Thyroid gland (tissue), 4 donors: Measurements from ENCODE around the gene RNF217. TPM values are rescaled to one million over a fixed set of nuclear protein-coding genes. Genes with fewer than 3 reads are reported as not detected.

ENCODE experiments used
- DNase-seq, 2 donors: peaks; one replicate each; pipeline ENCODE4 v3.0.0-alpha.2; 2019
- H3K27ac ChIP-seq, 3 donors: fragments of 200-600 bp; sonication (generic); 1 replicate in 2 of 3; 2 replicates in 1 of 3; pipeline ENCODE4 v1.5.1; 2016 to 2019; ENCODE audit warnings: mild to moderate bottlenecking in 1 of 3, moderate library complexity in 1 of 3
- H3K27me3 ChIP-seq: fragments of 200-600 bp; sonication (generic); one replicate; pipeline ENCODE4 v1.5.1; 2019
- H3K36me3 ChIP-seq, 2 donors: fragments of 200-600 bp; sonication (generic); one replicate each; pipeline ENCODE4 v1.5.1; 2016 to 2019
- H3K4me1 ChIP-seq, 2 donors: fragments of 200-600 bp; sonication (generic); one replicate each; pipeline ENCODE4 v1.5.1; 2017 to 2019
- H3K4me3 ChIP-seq, 3 donors: fragments of 200-600 bp; sonication (generic); replicated peaks in 1 of 3; 1 replicate in 2 of 3; 2 replicates in 1 of 3; pipeline ENCODE4 v1.5.1; 2016; ENCODE audit warnings: mild to moderate bottlenecking in 1 of 3
- H3K9me3 ChIP-seq: fragments of 200-600 bp; sonication (generic); one replicate; pipeline ENCODE4 v1.5.1; 2017
- CTCF ChIP-seq, 6 experiments: fragments of 200-600 bp in 3 of 6; fragments of 450-650 bp in 3 of 6; sonication (generic) in 3 of 6; IDR thresholded peaks; one replicate each; pipeline ENCODE4 v1.5.1; 2016 to 2019; ENCODE audit warnings: antibody characterized with exemption in 6 of 6, mild to moderate bottlenecking in 2 of 6, inconsistent platforms in 1 of 6, moderate library complexity in 1 of 6
- POLR2A ChIP-seq, 2 donors: fragments of 450-650 bp; IDR thresholded peaks; one replicate each; pipeline ENCODE4 v1.6.1; 2017; ENCODE audit warnings: antibody characterized with exemption in 2 of 2, mild to moderate bottlenecking in 2 of 2, moderate library complexity in 1 of 2
- WGBS, 2 donors: methylation state at CpG; one replicate each; pipeline ENCODE4 v1.1.5; 2017; 5-methylcytosine and 5-hydroxymethylcytosine counted together
- intact Hi-C: fragments of 100-400 bp; cut with DNase I; formaldehyde crosslinking; loops from one replicate; pipeline ENCODE4 v1.15.1; 2023
- total RNA-seq, 4 donors: library from RNA; depleted of rRNA; stranded (reverse); fragments of >200 nt; gene quantifications; one replicate each; pipeline ENCODE4 v1.2.3, GENCODE V29; 2016

Gene RNF217
- total RNA-seq, 4 donors from 2014 or later, result 29.0 to 53.7 (median 31.0) TPM

GRCh38 chr6:125046107-125046925, 84.1 kb downstream of the RNF217 start:
- no peaks in the 10 kb centered on the region for H3K9me3 ChIP-seq
- H3K27me3 ChIP-seq, result no peaks in the 10 kb centered on the region
- no peaks in the 10 kb centered on the region for H3K36me3 ChIP-seq
- intact Hi-C loops, result no loop called here
- H3K4me1 ChIP-seq, result peaks cover 3% of the 10 kb centered on the region in 2 donors
- H3K27ac ChIP-seq, result no peak overlapping the region
- no peak overlapping the region for H3K4me3 ChIP-seq
- 83 to 86% methylated on average over 7 of the region's 7 CpGs for WGBS, 2 donors
- no peak for DNase-seq
- TF ChIP-seq POLR2A (IDR thresholded peaks at IDR 0.05) (no peak), CTCF (IDR thresholded peaks at IDR 0.05) (no peak)

- intact Hi-C loops, result no loop called here
- DNase-seq, result no peak
Observed at GRCh38 chr6:125048274-125048673, 86.0 kb downstream of the RNF217 start.

GRCh38 chr6:125050663-125051318, 88.6 kb downstream of the RNF217 start:
- TF ChIP-seq CTCF (IDR thresholded peaks at IDR 0.05) (no peak), POLR2A (IDR thresholded peaks at IDR 0.05) (no peak)
- Histone ChIP-seq H3K27ac (no peak overlapping the region), H3K4me3 (no peak overlapping the region), H3K4me1 (peaks cover 0 to 5% of the 10 kb centered on the region in 2 donors), H3K9me3 (no peaks in the 10 kb centered on the region), H3K27me3 (no peaks in the 10 kb centered on the region), H3K36me3 (no peaks in the 10 kb centered on the region)
- WGBS, 2 donors, result 59 to 64% methylated on average over 4 of the region's 4 CpGs
- no peak for DNase-seq
- intact Hi-C loops, result no loop called here

More at GRCh38 chr6:125048274-125048673, 86.0 kb downstream of the RNF217 start:
- Histone ChIP-seq H3K9me3 (no peaks in the 10 kb centered on the region), H3K4me3 (no peak overlapping the region), H3K4me1 (peaks cover 0 to 5% of the 10 kb centered on the region in 2 donors), H3K27ac (no peak overlapping the region), H3K27me3 (no peaks in the 10 kb centered on the region), H3K36me3 (no peaks in the 10 kb centered on the region)
- WGBS, 2 donors, result 81 to 91% methylated on average over 2 of the region's 2 CpGs
- TF ChIP-seq POLR2A (IDR thresholded peaks at IDR 0.05) (no peak), CTCF (IDR thresholded peaks at IDR 0.05) (no peak)

GRCh38 chr6:125053809-125054208, 91.6 kb downstream of the RNF217 start:
- H3K4me3 ChIP-seq, result no peak overlapping the region
- peaks cover 14 to 20% of the 10 kb centered on the region in 2 donors for H3K4me1 ChIP-seq
- no peak for DNase-seq
- intact Hi-C loops, result no loop called here
- H3K27me3 ChIP-seq, result no peaks in the 10 kb centered on the region
- TF ChIP-seq POLR2A (IDR thresholded peaks at IDR 0.05), result no peak
- no peak for TF ChIP-seq CTCF (IDR thresholded peaks at IDR 0.05)
- no peaks in the 10 kb centered on the region for H3K9me3 ChIP-seq
- 94 to 96% methylated on average over 2 of the region's 2 CpGs for WGBS, 2 donors
- H3K27ac ChIP-seq, result no peak overlapping the region
- no peaks in the 10 kb centered on the region for H3K36me3 ChIP-seq

DNA sequence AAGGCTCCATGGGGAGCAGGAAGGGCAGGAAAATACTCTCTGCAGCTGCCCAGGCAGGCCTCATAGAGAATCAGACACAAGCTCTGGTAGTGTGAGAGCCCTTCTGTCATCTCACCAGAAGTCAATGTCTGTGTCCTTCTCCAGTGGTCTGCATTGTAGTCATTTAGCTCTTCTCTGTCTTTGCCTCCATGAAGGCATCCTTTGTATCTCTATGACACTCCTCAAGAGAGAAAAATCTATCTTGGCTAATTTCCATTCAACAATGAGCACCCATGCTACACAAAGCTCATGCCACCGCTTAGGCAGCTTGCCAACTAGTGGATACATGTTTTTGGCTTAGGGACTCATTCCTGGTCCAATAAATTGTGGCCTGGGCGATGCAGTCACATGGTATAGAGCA, 92.1 kb downstream of the RNF217 start:
- intact Hi-C loops, result no loop called here
- Histone ChIP-seq H3K27me3 (no peaks in the 10 kb centered on the region), H3K4me1 (peaks cover 19 to 25% of the 10 kb centered on the region in 2 donors), H3K4me3 (no peak overlapping the region), H3K36me3 (no peaks in the 10 kb centered on the region), H3K9me3 (no peaks in the 10 kb centered on the region), H3K27ac (no peak overlapping the region)
- no peak for DNase-seq
- TF ChIP-seq POLR2A (IDR thresholded peaks at IDR 0.05) (no peak), CTCF (IDR thresholded peaks at IDR 0.05) (no peak)
- 98 to 100% methylated on average over 2 of the region's 2 CpGs for whole genome bisulfite sequencing, 2 donors
